GM18951 (cell line): ENCODE data around the gene ZNF182.
A peak's percentile ranks its signal among the peaks of the same experiment; 100 is the strongest.
"Not testable (repeated sequence)": the region's sequence is repeated elsewhere in the genome, so short reads cannot be mapped to it uniquely, and the experiment has no call there.

Experiments used
- POLR2A ChIP-seq: IDR thresholded peaks from 4 replicates; pipeline ENCODE4 v1.6.1; 2011; ENCODE audit warnings: mild to moderate bottlenecking; ENCODE audit not compliant: insufficient read length, insufficient read depth; ENCODE audit errors: extremely low read depth
- in situ Hi-C: fragments of 300-500 bp; cut with MboI; formaldehyde crosslinking; loops from one replicate; pipeline ENCODE4 v1.12.0; 2022; ENCODE audit warnings: low sequenced_read_pairs, mixed read lengths, inconsistent platforms; ENCODE audit not compliant: unreplicated experiment

ZNF182 gene

GRCh38 chrX:48003758-48004457, at the start of gene ZNF182:
ZNF182 (minus strand) TSS chrX:48003989; CDS start chrX:48002609, 1,380 bp downstream.
- peak; percentile 72 for TF ChIP-seq POLR2A
- in situ Hi-C loops, result no loop called here

DNA sequence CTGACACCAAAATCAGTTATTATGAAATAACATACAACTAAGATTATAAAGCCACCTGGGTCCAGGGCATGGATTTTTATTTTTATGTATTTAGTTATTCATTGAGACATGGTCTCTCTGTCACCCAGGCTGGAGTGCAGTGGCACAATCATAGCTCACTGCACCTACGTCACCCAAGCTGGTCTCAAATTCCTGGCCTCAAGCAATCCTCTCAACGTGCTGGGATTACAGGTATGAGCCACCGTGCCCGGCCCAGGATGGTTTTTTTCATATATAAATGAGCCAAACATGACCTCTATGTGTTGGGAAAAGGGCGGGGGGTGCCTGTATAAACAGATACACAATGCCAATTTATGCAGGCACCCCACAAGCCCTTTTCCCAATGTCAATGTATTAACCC, 43.1 kb upstream of the ZNF182 start:
- no peak for TF ChIP-seq POLR2A
- in situ Hi-C loops, result loop anchor here (25.0 kb wide), 1 partner anchor 210 kb away; the partner anchor contains the start of gene ZNF81

- TF ChIP-seq POLR2A, result no peak
- in situ Hi-C loops, result loop anchor here (25.0 kb wide), 1 partner anchor 208 kb away; the partner anchor contains the start of gene ZNF81
Measured at GRCh38 chrX:48045410-48046311, 41.9 kb upstream of the ZNF182 start.

DNA sequence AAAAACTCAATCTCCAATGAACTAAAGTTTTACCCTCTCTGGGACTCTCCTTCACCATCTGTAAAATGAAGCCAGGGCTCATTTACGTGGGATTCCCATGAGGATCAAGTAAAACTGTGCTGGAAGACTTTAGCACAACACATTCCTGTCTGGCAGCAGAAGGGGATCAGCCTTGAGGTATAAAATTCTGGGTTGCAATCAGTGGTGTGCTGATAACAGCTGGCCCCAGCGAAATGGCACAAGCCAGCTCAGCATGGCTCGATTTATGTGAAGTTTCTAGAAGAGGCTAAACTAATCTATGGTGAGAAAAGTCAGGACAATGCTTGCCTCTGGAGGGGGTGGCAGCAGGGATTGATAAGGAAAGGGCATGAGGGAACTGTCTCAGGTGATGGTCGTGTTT, 39.3 kb upstream of the ZNF182 start:
- in situ Hi-C loops, result loop anchor here (25.0 kb wide), 1 partner anchor 206 kb away; the partner anchor contains the start of gene ZNF81

GRCh38 chrX:48035891-48036290, 32.1 kb upstream of the ZNF182 start:
- no peak for TF ChIP-seq POLR2A
- in situ Hi-C loops, result loop anchor here (25.0 kb wide), 1 partner anchor 199 kb away; the partner anchor contains the start of gene ZNF81

More for the DNA sequence above, 39.3 kb upstream of the ZNF182 start:
- TF ChIP-seq POLR2A, result no peak

DNA sequence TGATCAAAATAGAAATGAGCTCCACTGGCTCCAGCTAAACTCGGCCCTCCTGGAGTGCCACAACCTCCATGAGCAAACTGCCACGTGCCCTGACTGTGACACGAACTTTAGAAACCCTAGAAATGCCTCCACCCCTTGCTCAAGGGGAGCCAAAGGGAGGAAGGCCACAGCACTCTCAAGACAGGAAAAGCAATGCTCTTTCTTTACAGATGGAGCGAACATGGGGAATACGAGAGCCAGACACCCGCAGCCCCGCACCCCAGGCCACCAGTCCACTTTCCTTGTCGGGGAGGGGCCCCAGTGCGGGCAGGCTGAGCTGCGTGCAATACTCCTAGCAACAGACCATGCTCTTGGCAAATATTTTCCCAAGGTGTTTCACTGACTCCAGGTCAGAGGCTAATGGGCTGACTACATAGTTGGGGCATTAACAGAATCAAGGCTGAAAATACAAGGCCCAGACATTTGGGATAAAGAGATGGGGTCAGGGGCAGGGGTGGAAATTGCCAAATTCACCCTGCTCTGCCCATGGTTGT, 26.9 kb upstream of the ZNF182 start:
- in situ Hi-C loops, result loop anchor here (25.0 kb wide), 1 partner anchor 193 kb away; the partner anchor contains the start of gene ZNF81

DNA sequence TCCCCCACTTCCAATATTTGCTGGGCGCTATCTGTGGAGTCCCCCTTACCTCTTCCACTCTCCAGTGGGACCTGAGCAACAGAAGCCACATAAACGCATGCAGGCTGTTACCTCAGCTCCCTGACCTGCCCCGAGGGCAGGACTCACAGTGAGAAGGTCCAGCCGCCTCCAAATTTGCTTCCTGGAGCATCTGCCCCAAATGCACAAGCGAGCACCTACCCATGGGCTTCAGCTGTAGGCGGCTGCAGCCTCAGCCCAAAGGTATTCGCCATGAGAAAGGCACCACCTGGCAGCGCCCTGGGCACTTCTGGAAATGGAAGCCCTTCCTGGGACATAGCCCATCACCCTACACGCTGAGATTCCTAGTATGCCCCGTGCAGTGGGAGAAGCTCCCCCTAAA, 26.4 kb upstream of the ZNF182 start:
- in situ Hi-C loops, result loop anchor here (25.0 kb wide), 1 partner anchor 193 kb away; the partner anchor contains the start of gene ZNF81
- no peak for TF ChIP-seq POLR2A

GRCh38 chrX:48028091-48028490, 24.3 kb upstream of the ZNF182 start:
- TF ChIP-seq POLR2A, result no peak
- in situ Hi-C loops, result loop anchor here (25.0 kb wide), 1 partner anchor 191 kb away; the partner anchor contains the start of gene ZNF81

DNA sequence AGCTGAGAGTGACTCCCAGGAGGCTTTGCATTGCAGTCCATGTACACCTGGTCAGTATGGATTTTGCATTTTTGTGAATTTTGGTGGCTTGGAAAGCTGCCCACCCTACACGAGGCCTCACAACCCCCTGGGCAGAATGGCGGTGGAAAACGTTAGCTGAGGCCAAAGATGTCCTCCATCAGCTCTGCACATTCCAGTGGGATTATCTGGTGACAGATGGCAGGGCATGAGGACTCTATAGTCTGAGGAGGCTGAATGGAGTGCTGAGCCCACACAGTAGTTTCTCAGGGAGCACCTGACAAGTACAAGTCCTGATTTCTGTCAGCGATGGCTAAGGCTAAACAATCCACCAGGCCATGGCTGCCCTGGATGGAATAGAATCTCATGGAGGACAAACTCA, 23.8 kb upstream of the ZNF182 start:
- in situ Hi-C loops, result loop anchor here (25.0 kb wide), 1 partner anchor 190 kb away; the partner anchor contains the start of gene ZNF81

- no peak for TF ChIP-seq POLR2A
- in situ Hi-C loops, result loop anchor here (25.0 kb wide), 1 partner anchor 188 kb away; the partner anchor contains the start of gene ZNF81
Measured at GRCh38 chrX:48025561-48025960, 21.8 kb upstream of the ZNF182 start.

- no peak for TF ChIP-seq POLR2A
- in situ Hi-C loops, result no loop called here
Measured at GRCh38 chrX:48022738-48023137, 18.9 kb upstream of the ZNF182 start.

DNA sequence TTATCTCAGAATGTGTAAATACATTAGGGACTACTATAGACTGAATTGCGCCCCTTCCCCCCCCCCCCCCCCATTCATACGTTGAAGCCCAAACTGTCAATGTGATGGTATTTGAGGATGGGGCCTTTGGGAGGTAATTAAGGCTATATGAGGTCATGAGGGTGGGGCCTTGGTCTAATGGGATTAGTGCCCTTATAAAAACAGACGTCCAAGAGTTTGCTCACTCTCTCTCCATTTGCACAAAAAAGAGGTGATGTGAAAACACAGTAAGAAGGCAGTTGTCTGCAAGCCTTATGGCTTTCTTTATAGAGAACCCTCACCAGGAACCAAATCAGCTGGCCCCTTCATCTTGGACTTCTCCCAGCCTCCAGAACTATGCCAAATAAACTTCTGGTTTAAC, 18.3 kb upstream of the ZNF182 start:
- no peak for TF ChIP-seq POLR2A

DNA sequence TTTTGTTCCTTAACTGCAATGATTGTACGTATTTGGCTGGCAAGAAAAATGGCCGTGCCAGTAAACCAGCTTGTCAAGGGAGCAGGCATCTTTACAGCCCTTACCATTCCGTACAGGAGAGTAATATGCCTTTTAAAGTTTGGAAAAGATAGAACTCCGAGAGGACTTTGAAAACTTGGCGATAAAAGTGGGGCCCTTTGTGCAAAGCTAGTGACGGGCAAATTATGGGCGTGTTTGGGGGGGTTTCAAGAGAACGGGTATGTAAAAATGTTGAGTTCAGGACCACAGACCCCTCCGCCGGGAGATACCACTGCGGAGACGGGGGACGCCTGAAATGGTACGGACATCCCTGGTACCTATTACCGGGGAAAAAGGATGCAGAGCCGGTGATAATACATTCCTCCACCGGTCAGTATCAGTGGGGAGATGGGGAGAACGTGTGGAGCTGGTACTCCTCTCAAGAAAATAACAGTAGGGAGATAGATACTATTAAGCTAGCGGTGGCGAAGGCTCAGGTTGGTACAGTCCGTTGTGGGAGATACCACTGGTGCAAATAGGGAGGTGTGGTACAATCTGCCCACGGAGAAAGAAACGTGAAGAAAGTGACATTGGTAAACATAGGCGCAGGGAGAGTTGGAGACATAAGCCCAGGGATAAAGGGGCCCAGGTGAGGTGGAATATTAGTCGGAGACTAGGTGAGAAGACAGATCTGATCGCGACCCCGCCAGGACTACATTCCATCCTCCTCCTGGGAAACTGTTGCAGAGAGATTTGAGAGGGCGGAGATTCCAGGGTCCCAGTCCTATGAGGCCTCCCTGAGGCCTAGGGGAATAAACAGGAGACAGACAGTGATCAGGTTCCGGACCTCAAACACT, 17.5 kb upstream of the ZNF182 start:
- TF ChIP-seq POLR2A, result no peak
- in situ Hi-C loops, result no loop called here

More for the DNA sequence above, 18.3 kb upstream of the ZNF182 start:
- in situ Hi-C loops, result no loop called here

DNA sequence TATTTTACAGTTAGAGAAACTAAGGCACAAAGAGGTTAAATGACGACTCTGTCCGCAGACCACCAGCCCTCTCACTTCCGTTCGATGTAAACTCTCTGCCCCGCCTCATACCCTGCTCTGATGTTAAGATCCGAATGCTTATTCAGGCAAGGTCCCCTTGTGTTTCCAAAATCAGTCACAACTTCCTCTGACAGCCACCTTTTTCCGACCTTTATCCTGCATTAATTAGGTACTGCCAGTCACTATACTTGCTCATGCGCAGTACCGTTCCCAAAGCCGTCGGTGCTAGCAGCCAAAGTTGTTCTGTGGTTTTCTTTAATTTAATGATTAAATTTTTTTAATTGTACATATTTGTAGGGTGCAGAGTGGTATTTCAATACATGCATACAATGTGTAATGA, 16.7 kb upstream of the ZNF182 start:
- in situ Hi-C loops, result not testable (repeated sequence)

GRCh38 chrX:48019892-48020291, 16.1 kb upstream of the ZNF182 start:
- in situ Hi-C loops, result not testable (repeated sequence)

DNA sequence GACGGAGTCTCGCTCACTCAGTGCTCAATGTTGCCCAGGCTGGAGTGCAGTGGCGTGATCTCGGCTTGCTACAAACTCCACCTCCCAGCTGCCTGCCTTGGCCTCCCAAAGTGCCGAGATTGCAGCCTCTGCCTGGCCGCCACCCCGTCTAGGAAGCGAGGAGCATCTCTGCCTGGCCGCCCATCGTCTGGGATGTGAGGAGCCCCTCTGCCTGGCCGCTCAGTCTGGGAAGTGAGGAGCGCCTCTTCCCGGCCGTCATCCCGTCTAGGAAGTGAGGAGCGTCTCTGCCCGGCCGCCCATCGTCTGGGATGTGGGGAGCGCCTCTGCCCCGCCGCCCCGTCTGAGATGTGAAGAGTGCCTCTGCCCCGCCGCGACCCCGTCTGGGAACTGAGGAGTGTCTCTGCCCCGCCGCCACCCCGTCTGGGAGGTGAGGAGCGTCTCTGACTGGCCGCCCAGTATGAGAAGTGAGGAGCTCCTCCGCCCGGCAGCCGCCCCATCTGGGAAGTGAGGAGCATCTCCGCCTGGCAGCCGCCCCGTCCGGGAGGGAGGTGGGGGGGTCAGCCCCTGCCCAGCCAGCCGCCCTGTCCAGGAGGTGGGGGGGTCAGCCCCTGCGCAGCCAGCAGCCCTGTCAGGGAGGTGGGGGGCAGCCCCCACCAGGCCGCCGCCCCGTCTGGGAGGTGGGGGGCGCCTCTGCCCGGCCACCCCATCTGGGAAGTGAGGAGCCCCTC, 13.0 kb upstream of the ZNF182 start:
- in situ Hi-C loops, result not testable (repeated sequence)

- in situ Hi-C loops, result not testable (repeated sequence)
Measured at GRCh38 chrX:48009445-48009960, 5.7 kb upstream of the ZNF182 start.

GRCh38 chrX:48006688-48007087, 2.9 kb upstream of the ZNF182 start, which contains the start of gene SPACA5:
SPACA5 (plus strand) TSS chrX:48006988; CDS start chrX:48007803, 815 bp downstream.
- in situ Hi-C loops, result not testable (repeated sequence)
